ENCODE data around the gene OR2AJ1.

Gene OR2AJ1, protein sequence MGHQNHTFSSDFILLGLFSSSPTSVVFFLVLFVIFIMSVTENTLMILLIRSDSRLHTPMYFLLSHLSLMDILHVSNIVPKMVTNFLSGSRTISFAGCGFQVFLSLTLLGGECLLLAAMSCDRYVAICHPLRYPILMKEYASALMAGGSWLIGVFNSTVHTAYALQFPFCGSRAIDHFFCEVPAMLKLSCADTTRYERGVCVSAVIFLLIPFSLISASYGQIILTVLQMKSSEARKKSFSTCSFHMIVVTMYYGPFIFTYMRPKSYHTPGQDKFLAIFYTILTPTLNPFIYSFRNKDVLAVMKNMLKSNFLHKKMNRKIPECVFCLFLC

GRCh38 chr1:247924868-247925267 lies at the start of gene OR2AJ1:
Gene OR2AJ1 (plus strand): TSS chr1:247924889. CDS start chr1:247933769, 8,880 bp downstream.
- no peak for DNase-seq (ENCODE audit: low read depth)

DNA sequence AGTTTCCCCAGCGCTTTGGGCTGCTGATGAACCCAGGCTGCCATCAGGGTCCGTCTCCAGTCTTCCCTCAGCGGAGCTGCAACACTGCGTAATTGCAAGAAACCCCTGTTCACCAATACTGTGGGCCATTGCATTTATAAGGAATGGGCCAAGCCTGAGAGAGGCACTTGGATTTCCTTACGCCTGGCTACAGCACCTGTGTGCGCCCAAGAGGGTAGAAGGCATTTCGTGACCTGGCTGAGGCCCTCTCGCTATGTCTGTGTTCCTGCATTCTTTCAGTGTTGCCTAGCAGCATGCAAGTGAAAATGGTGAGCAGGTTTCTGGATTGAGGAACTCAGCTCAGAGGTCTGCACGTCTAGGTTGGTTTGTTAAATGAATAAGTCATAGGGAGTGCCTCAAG lies 41.3 kb upstream of the OR2AJ1 start:
- DNase-seq (ENCODE audit: low read depth), result no peak

- DNase-seq (ENCODE audit: low read depth), result no peak
Measured at GRCh38 chr1:247884797-247885413, 39.8 kb upstream of the OR2AJ1 start.

GRCh38 chr1:247895163-247895637 lies 29.5 kb upstream of the OR2AJ1 start, which contains the start of gene OR2W3:
Gene OR2W3 (plus strand): TSS chr1:247895587. CDS start chr1:247895587, 0 bp downstream.
- no peak for DNase-seq (ENCODE audit: low read depth)

DNA sequence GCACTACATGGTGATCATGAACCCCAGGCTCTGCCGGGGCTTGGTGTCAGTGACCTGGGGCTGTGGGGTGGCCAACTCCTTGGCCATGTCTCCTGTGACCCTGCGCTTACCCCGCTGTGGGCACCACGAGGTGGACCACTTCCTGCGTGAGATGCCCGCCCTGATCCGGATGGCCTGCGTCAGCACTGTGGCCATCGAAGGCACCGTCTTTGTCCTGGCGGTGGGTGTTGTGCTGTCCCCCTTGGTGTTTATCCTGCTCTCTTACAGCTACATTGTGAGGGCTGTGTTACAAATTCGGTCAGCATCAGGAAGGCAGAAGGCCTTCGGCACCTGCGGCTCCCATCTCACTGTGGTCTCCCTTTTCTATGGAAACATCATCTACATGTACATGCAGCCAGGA lies 28.7 kb upstream of the OR2AJ1 start:
- DNase-seq (ENCODE audit: low read depth), result no peak

GRCh38 chr1:247904122-247904521 lies 20.6 kb upstream of the OR2AJ1 start:
- DNase-seq (ENCODE audit: low read depth), result no peak

DNA sequence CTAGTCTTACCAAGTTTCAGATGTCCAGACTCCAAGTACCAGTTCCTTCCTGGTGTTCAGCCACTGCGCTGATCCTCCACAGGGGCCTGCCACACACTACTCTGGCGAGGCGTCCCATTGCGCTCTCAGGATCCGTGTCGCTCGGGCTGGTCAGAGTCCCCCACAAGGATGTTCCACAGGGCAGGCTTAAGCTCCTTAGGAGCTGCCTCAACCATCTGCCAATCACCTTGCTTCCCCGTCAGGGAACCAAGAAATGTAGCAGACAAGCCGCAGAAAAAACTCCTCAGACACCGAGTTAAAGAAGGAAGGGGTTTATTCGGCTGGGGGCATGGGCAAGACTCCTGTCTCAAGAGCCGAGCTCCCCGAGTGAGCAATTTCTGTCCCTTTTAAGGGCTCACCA lies 19.5 kb upstream of the OR2AJ1 start:
- no peak for DNase-seq (ENCODE audit: low read depth)

GRCh38 chr1:247905910-247906503 lies 18.7 kb upstream of the OR2AJ1 start:
- DNase-seq (ENCODE audit: low read depth), result no peak

DNA sequence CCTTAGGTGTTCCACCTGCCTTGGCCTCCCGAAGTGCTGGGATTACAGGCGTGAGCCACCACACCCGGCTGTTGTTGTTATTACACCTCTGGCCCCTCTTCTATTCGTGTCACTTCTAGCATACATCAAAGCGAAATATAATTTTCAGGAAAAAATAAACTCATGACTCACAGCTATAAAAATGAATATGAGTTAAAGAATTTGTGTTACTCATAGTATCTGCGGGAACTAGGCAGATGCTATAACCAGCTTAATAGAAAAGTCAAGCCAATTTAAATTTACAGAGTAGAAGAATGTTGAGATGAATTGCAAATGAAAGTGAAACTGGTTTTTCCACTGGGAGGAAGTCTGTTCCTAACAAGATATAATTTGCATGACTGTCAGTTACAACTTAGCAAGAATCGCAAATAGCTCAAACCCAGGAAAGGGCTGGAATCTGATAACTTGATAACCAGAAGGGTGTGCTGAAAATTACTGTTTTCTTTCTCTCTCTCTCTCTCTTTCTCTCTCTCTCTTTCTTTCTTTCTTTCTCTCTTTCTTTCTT lies 18.1 kb upstream of the OR2AJ1 start:
- peak; percentile 75 for DNase-seq (ENCODE audit: low read depth)

GRCh38 chr1:247908766-247909165 lies 15.9 kb upstream of the OR2AJ1 start:
- DNase-seq (ENCODE audit: low read depth), result no peak

GRCh38 chr1:247913786-247914185 lies 10.9 kb upstream of the OR2AJ1 start:
- no peak for DNase-seq (ENCODE audit: low read depth)

- DNase-seq (ENCODE audit: low read depth), result no peak
Measured at GRCh38 chr1:247914941-247915662, 9.6 kb upstream of the OR2AJ1 start.

DNA sequence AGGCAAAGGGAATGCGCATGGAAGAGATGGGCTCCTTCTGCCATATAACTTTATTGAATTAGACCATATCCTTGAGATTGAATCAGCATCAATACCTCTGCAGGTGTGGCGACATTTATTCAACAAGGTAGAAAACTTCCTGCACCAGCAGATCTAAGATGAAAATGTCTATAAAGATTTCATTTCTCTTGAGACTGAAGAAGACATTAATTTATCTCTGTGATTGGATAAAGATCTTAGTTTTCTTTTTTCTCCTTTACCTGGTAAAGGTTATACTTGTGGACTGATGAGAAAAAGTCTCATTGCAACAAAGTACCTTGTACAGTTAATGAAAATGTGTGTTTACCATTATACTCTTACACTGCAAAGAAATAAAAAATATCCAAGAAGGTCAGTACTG lies 4.7 kb upstream of the OR2AJ1 start, which contains the start of gene OR2T8:
Gene OR2T8, plus strand, starts transcription at position 301 of the 400 bp plus-strand sequence. CDS start 766 bp downstream, outside the sequence.
- DNase-seq (ENCODE audit: low read depth), result no peak

DNA sequence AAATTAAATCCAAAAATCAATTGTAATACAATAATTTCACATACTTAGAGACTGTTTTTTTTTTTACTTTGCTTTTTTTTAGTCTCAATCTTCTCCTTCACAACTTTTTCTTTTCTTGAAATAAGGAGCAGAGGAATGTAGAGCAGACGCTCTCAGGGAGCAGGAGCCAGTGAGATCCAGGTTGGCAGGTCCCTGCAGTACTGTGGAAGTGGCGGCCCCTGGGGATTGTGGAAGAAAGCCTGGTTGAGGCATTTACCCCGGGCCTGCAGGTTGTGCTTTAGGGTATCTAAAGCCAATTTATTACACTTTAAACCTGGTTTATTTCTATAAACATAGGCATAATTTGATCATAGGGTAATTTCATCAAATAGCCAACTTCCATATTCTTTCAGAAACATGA lies 748 bp upstream of the OR2AJ1 start:
- DNase-seq (ENCODE audit: low read depth), result no peak

DNA sequence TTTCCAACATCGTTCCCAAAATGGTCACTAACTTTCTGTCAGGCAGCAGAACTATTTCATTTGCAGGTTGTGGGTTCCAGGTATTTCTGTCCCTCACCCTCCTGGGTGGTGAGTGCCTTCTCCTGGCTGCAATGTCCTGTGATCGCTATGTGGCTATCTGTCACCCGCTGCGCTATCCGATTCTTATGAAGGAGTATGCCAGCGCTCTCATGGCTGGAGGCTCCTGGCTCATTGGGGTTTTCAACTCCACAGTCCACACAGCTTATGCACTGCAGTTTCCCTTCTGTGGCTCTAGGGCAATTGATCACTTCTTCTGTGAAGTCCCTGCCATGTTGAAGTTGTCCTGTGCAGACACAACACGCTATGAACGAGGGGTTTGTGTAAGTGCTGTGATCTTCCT lies 9.3 kb downstream of the OR2AJ1 start:
- no peak for DNase-seq (ENCODE audit: low read depth)

GRCh38 chr1:247935781-247936180 lies 11.1 kb downstream of the OR2AJ1 start:
- DNase-seq (ENCODE audit: low read depth), result no peak

DNA sequence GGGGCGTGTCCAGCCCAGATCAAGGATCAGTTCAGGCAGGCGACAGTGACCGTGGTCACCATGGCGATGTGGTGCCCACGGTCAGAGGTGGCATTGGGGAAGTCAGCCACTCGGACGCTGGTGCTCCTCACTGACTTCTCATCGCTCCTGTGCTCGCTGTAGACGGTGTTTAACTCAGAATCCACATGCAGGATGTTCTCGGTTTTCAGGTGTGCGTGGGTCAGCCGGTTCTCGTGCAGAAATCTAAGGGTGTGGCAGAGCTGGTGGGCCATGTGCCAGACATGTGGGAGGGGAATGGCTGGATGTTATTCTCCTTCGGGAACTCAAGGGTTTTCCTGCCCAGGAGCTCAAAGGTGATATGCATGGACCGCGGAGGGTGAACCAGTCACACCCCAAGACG lies 11.7 kb downstream of the OR2AJ1 start:
- DNase-seq (ENCODE audit: low read depth), result no peak

GRCh38 chr1:247936965-247937734 lies 12.5 kb downstream of the OR2AJ1 start:
- peak; percentile 17 for DNase-seq (ENCODE audit: low read depth)

GRCh38 chr1:247942624-247943023 lies 17.9 kb downstream of the OR2AJ1 start:
- no peak for DNase-seq (ENCODE audit: low read depth)

GRCh38 chr1:247948558-247948957 lies 23.9 kb downstream of the OR2AJ1 start, which contains the start of gene OR2L8:
Gene OR2L8 (plus strand): TSS chr1:247948858. CDS start chr1:247948858, 0 bp downstream.
- DNase-seq (ENCODE audit: low read depth), result no peak

DNA sequence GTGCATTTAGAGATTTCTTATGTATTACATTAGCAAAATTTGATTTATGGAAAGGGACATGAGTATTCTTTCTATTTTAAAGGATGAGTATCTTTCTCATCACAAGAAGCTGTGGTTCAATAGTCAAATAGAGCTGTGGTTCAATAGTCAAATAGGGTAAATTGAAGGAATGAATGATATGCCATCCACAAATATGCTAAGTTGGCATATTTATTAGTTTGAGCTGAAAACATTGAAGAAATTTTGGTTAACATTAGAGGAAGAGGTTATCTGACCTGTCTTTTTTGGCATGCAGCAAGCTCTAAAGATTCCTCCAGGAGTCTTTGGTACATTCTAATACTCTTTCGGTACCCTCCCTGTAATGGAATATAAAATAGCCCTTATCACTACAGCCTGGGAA lies 28.7 kb downstream of the OR2AJ1 start:
- no peak for DNase-seq (ENCODE audit: low read depth)
